T-helper 17 cell (primary cell): ENCODE measurements around the gene ZNF236. TPM values are rescaled to one million over a fixed set of nuclear protein-coding genes. Genes with fewer than 3 reads are reported as not detected.
A peak's percentile ranks its signal among the peaks of the same experiment; 100 is the strongest.

Source experiments
- ATAC-seq: fragments of 150-1000 bp; cut with Tn5 transposase; 2 replicates; pipeline ENCODE4 v1.10.0; 2021; ENCODE audit warnings: mild to moderate bottlenecking, moderate library complexity
- DNase-seq, 3 donors: peaks; one replicate each; pipeline versions ENCODE4 v3.0.0 to v3.0.0-alpha.2; 2020 to 2021
- H3K9me3 ChIP-seq: one replicate; pipeline ENCODE4 v1.7.0; 2013; ENCODE audit warnings: low read length, mild to moderate bottlenecking; ENCODE audit not compliant: control insufficient read depth, poor library complexity, severe bottlenecking
- H3K27ac Mint-ChIP-seq: one replicate; pipeline ENCODE4 v1.8.0; 2022; ENCODE audit warnings: mild to moderate bottlenecking, moderate library complexity, mixed read lengths
- H3K27me3 Mint-ChIP-seq: one replicate; pipeline ENCODE4 v1.8.0; 2022; ENCODE audit warnings: mixed read lengths
- H3K36me3 Mint-ChIP-seq: one replicate; pipeline ENCODE4 v1.8.0; 2022; ENCODE audit warnings: low read depth, mixed read lengths
- H3K4me1 Mint-ChIP-seq: one replicate; pipeline ENCODE4 v1.8.0; 2022; ENCODE audit warnings: mild to moderate bottlenecking, mixed read lengths
- H3K4me3 Mint-ChIP-seq: one replicate; pipeline ENCODE4 v1.8.0; 2022; ENCODE audit warnings: mild to moderate bottlenecking, moderate library complexity, mixed read lengths
- total RNA-seq, 4 donors: library from RNA in 2 of 4; stranded (reverse) in 2 of 4; gene quantifications; one replicate each; pipeline ENCODE4 v1.2.3 and lab custom pipeline; 2022 to 2026

The ZNF236 gene
- total RNA-seq, 2 donors from 2014 or later: 29.5 to 29.9 TPM

DNA sequence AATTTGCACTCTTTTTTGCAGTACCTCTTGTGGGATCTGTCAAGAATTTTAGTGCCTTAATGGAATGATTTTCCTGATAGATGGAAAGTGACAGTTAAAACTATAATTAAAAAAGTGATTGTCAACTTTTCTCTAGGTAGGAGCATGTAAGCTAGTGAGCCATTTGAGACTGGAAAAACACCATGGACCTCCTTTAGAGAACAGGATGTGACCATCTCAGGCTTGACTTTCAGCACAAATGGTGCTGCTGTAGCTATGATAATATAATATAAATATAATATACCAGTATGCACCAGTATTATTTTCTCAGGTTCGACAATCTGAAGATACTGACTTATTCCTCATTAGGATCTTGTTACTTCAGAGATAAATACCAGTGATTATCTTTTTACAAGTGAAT lies 27.8 kb downstream of the ZNF236 start:
- no peaks in the 10 kb centered on the region for H3K9me3 ChIP-seq
- no peak for ATAC-seq
- peaks cover 10% of the 10 kb centered on the region for H3K4me1 Mint-ChIP-seq
- DNase-seq: no peak
- no peaks in the 10 kb centered on the region for H3K36me3 Mint-ChIP-seq
- H3K27me3 Mint-ChIP-seq: no peaks in the 10 kb centered on the region
- H3K4me3 Mint-ChIP-seq: no peak overlapping the region
- no peak overlapping the region for H3K27ac Mint-ChIP-seq

DNA sequence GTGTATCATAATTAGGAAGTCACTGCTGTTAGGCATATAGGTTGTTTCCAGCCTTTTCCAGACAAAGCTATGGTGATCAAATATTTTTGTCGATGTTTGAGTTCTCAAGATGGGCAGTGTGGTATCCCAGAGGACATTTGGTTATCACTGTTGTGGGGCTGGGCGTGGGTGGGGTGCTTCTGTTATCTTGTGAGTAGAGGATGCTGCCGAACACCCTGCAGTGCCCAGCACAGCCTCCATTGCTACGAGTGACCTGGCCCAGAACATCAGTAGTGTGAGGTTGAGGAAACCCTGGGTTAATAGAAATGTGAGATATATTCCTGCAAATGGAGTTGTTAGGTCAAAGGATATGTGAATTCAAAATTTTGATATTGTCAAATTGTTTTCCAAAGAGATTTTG lies 33.2 kb downstream of the ZNF236 start:
- ATAC-seq (no peak), DNase-seq (no peak)
- Mint-ChIP-seq H3K27me3 (no peaks in the 10 kb centered on the region), H3K4me3 (no peak overlapping the region), H3K4me1 (peaks cover 20% of the 10 kb centered on the region), H3K36me3 (peaks cover 3% of the 10 kb centered on the region), H3K27ac (no peak overlapping the region)
- H3K9me3 ChIP-seq: no peaks in the 10 kb centered on the region

GRCh38 chr18:76857476-76857875 lies 35.1 kb downstream of the ZNF236 start:
- no peak overlapping the region for H3K27ac Mint-ChIP-seq
- no peak overlapping the region for H3K4me3 Mint-ChIP-seq
- peaks cover 3% of the 10 kb centered on the region for H3K36me3 Mint-ChIP-seq
- H3K9me3 ChIP-seq: no peaks in the 10 kb centered on the region
- no peaks in the 10 kb centered on the region for H3K27me3 Mint-ChIP-seq
- peaks cover 20% of the 10 kb centered on the region for H3K4me1 Mint-ChIP-seq
- ATAC-seq: no peak
- DNase-seq: no peak

GRCh38 chr18:76859474-76860339 lies 37.4 kb downstream of the ZNF236 start:
- no peaks in the 10 kb centered on the region for H3K9me3 ChIP-seq

DNA sequence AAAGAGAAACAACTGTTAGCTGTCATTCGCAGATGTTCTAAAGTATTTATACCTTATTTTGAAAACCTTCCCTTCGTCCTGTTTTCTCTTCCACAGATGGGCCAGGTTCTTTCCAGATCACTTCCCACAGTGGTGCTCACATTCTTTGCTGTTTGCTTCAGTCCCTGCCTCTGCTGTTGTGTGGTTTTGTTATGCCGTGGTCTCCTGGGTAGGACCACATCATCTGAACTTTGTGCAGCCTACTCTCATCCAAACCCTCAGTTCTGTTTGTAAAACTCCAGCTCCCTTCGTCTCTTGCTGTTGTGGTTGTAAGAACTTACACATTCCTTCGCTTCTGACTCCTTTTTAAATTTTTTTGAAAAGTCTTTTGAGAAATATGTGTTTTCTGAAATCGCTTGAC lies 38.1 kb downstream of the ZNF236 start:
- DNase-seq: no peak
- ATAC-seq: no peak
- Mint-ChIP-seq H3K36me3 (peaks cover 9% of the 10 kb centered on the region), H3K4me1 (peaks cover 21% of the 10 kb centered on the region), H3K27me3 (no peaks in the 10 kb centered on the region), H3K4me3 (no peak overlapping the region), H3K27ac (peak overlapping the region; percentile 91)
- no peaks in the 10 kb centered on the region for H3K9me3 ChIP-seq

More at GRCh38 chr18:76859474-76860339, 37.4 kb downstream of the ZNF236 start:
- Mint-ChIP-seq H3K27ac (peak overlapping the region; percentile 91), H3K36me3 (peaks cover 9% of the 10 kb centered on the region), H3K27me3 (no peaks in the 10 kb centered on the region), H3K4me3 (peak overlapping the region; percentile 68), H3K4me1 (peaks cover 23% of the 10 kb centered on the region)
- DNase-seq (no peak), ATAC-seq (peak; percentile 73)

DNA sequence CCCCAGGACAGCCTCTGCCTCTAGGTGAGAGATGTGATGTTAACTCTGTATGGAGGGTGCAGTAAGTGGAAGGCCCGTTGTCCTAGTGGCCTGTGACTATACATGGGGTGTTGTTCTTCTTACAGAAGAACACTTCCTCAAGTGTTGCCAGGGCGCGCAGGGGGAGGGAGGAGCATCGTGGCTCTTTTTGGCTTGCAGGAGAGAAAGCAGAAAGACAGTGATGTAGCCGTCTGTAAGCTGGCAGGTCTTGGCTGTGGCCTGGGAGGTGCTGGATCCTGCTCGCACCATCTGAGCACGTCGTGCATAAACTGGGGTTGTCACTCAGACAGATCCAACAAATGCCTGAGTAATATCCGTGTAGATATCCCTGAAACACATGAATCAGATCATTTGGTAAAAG lies 44.3 kb downstream of the ZNF236 start:
- Mint-ChIP-seq H3K27ac (peak overlapping the region; percentile 85), H3K27me3 (no peaks in the 10 kb centered on the region)

DNA sequence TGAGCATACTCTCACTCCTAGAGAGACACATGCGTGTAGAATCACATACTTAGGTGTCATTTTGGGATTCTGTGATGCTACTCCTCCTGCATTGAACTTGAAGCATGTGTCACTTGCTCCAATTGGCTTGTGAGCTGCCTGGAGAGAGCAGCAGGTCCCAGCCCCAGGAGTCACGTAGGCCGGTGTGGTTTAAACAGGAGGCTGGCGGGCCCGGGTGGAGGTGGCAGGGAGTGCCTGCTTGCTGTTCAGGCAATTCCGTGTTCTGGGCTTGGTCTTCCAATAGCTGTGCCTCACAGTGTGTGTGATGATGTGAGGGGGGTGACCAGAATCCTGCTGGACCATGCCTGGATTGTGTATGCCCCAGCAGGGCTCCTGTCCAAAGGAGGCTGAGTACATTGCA lies 51.0 kb downstream of the ZNF236 start:
- peaks cover 17% of the 10 kb centered on the region for H3K36me3 Mint-ChIP-seq
- H3K9me3 ChIP-seq: no peaks in the 10 kb centered on the region
- DNase-seq: no peak
- ATAC-seq: no peak
- H3K27me3 Mint-ChIP-seq: no peaks in the 10 kb centered on the region
- no peak overlapping the region for H3K4me3 Mint-ChIP-seq
- no peak overlapping the region for H3K27ac Mint-ChIP-seq
- peaks cover 22% of the 10 kb centered on the region for H3K4me1 Mint-ChIP-seq

More for the DNA sequence above, 44.3 kb downstream of the ZNF236 start:
- Mint-ChIP-seq H3K4me3 (no peak overlapping the region), H3K36me3 (peaks cover 16% of the 10 kb centered on the region), H3K4me1 (peaks cover 18% of the 10 kb centered on the region)
- no peak for ATAC-seq
- no peak for DNase-seq
- no peaks in the 10 kb centered on the region for H3K9me3 ChIP-seq

GRCh38 chr18:76873713-76874112 lies 51.4 kb downstream of the ZNF236 start:
- H3K36me3 Mint-ChIP-seq: peaks cover 17% of the 10 kb centered on the region
- peak overlapping the region; percentile 96 for H3K27ac Mint-ChIP-seq
- H3K4me3 Mint-ChIP-seq: no peak overlapping the region
- no peaks in the 10 kb centered on the region for H3K9me3 ChIP-seq
- no peaks in the 10 kb centered on the region for H3K27me3 Mint-ChIP-seq
- H3K4me1 Mint-ChIP-seq: peaks cover 21% of the 10 kb centered on the region
- DNase-seq (no peak), ATAC-seq (no peak)

DNA sequence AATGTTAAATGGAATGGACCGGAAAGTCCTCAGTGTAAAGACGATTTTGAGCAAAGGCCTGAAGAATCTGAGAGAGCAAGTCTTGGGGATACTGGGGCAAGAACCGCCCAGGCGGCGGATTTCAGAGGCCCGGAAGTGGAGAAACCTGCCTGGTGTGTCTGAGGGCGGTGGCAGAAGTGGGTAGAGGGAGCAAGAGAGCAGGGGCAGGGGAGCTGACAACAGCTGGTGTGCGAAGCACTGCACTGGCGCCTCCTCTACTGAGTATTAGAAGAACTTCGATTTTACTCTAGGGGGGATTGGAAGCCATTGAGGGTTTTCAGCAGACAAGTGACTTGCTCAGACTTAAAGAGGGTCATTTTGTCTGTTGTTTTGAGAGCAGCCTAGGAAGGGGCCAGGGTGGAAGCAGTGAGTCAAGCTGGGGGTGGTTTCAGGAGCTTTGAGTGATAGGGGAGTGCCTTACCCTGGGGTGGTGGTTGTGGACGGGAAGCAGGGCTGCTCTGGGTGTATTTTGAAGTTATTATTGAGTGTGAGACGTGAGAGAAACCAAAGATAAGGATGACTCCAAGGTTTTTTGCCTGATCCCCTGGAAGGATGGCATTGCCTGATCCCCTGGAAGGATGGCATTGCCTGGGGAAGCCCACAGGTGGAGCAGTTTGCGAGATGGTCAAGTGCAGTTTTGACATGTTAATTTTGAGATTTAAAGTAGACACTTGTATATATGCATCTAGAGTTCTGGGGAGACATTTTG lies 52.5 kb downstream of the ZNF236 start:
- H3K36me3 Mint-ChIP-seq: peaks cover 17% of the 10 kb centered on the region
- peaks cover 21% of the 10 kb centered on the region for H3K4me1 Mint-ChIP-seq
- H3K9me3 ChIP-seq: no peaks in the 10 kb centered on the region
- peak overlapping the region; percentile 96 for H3K27ac Mint-ChIP-seq
- H3K27me3 Mint-ChIP-seq: no peaks in the 10 kb centered on the region
- H3K4me3 Mint-ChIP-seq: peak overlapping the region; percentile 90
- ATAC-seq: peak; percentile 95
- peak; percentile 16 to 21 (median 20) for DNase-seq

DNA sequence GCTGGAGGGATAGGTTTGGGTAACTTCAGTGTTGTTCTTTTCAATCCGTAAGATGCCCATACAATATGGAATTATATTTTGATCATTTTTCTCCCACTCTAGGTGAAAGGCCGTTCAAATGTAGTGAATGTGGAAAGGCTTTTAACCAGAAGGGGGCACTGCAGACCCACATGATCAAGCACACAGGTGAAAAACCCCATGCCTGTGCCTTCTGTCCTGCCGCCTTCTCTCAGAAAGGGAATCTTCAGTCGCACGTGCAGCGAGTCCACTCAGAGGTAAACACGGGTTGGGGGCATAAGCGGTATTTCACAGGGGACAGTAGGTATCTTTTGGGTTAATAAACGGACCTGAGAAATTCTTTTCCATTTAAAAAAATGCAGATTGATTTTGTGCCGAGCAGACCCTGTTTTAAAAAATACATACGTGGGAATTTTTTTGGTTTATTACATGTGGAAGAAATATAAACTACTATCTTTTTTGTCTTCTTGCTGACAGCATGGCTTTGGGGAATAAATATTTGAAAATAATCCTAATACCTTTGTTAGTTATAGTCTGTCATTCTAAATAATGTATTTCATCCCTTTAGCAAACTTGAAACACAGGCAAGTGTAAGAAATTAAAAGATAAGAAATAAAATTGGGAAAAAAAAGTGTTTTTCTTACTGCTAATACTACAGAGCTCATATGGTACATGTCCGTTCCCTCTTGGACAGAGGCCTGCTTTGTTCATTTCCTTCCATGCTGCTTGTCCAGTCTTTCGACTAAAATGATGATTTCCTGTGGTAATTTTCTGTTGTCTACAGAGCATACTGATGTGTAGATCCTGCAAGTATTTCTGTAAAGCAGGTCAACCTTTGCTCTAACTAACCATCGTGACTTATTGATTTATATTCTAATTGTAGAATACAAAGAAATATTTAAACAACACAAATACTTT lies 53.3 kb downstream of the ZNF236 start:
- DNase-seq (peak in 1 of 3 donors; percentile 28), ATAC-seq (peak; percentile 58)
- Mint-ChIP-seq H3K4me3 (peak overlapping the region; percentile 90), H3K27me3 (no peaks in the 10 kb centered on the region), H3K4me1 (peaks cover 15% of the 10 kb centered on the region), H3K36me3 (peaks cover 10% of the 10 kb centered on the region), H3K27ac (peak overlapping the region; percentile 96)
- H3K9me3 ChIP-seq: no peaks in the 10 kb centered on the region

DNA sequence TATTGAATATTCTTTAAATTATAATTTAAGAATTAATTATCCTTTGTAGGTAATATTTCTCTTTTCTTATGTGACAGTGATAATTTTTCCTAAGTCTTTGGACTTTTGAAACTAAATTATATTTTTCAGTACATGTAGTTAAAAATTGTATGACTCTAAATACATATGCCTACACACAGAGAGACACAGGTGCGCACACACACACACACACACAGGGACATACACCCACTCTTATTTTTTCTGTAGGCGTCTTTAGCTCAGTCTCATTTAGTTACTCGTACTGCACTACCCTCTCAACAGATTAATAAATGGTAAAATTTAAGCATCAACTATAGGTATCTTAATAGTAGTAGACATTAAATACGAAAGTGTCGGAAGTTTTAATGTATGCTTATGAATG lies 56.1 kb downstream of the ZNF236 start:
- no peaks in the 10 kb centered on the region for H3K9me3 ChIP-seq
- H3K4me3 Mint-ChIP-seq: no peak overlapping the region
- peaks cover 13% of the 10 kb centered on the region for H3K36me3 Mint-ChIP-seq
- no peaks in the 10 kb centered on the region for H3K27me3 Mint-ChIP-seq
- DNase-seq: no peak
- no peak overlapping the region for H3K27ac Mint-ChIP-seq
- ATAC-seq: no peak
- H3K4me1 Mint-ChIP-seq: peaks cover 21% of the 10 kb centered on the region

GRCh38 chr18:76880026-76880425 lies 57.7 kb downstream of the ZNF236 start:
- peaks cover 8% of the 10 kb centered on the region for H3K36me3 Mint-ChIP-seq
- no peaks in the 10 kb centered on the region for H3K9me3 ChIP-seq
- DNase-seq (no peak), ATAC-seq (no peak)
- peaks cover 11% of the 10 kb centered on the region for H3K4me1 Mint-ChIP-seq
- no peak overlapping the region for H3K4me3 Mint-ChIP-seq
- H3K27ac Mint-ChIP-seq: no peak overlapping the region
- no peaks in the 10 kb centered on the region for H3K27me3 Mint-ChIP-seq

DNA sequence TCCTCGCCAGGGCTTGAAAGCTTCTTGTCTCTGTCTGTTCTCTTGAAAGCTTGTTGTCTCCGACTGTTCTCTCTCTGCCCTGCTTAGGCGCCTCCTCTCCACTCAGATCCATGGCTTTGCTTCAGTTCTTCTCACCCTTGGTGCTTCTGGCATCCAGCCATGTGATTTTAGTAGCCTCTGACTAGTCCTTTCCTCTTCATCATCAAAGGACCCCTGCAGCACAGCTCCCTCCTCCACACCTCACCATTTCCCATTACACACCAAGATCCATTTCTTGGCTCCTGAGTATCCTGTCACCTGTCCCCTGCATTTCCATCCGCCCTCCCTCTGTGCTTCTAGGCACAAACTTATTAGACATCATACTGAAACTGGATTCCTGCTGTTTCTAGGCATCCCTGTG lies 59.4 kb downstream of the ZNF236 start:
- no peaks in the 10 kb centered on the region for H3K27me3 Mint-ChIP-seq
- H3K9me3 ChIP-seq: no peaks in the 10 kb centered on the region
- no peak overlapping the region for H3K27ac Mint-ChIP-seq
- ATAC-seq: no peak
- H3K4me1 Mint-ChIP-seq: peaks cover 9% of the 10 kb centered on the region
- peaks cover 8% of the 10 kb centered on the region for H3K36me3 Mint-ChIP-seq
- DNase-seq: no peak
- H3K4me3 Mint-ChIP-seq: no peak overlapping the region
